ENCODE data around the gene TCF7L1. TPM values are rescaled to one million over a fixed set of nuclear protein-coding genes. Genes with fewer than 3 reads are reported as not detected.

The TCF7L1 gene
- total and polyA plus RNA-seq, 11 donors, result 1.9 to 9.8 (median 6.3) TPM

- DNase-seq, result no peak
- WGBS, 4 donors, result 72 to 85% (median 83%) methylated on average over 3 of the region's 3 CpGs
- Histone ChIP-seq H3K27ac (peak overlapping the region in 1 of 12 donors; percentile 7), H3K27me3 (no peaks in the 10 kb centered on the region), H3K36me3 (no peaks in the 10 kb centered on the region), H3K9me3 (no peaks in the 10 kb centered on the region), H3K4me1 (peaks cover 0 to 67% (median 40%) of the 10 kb centered on the region in 12 donors), H3K4me3 (no peak overlapping the region)
- intact Hi-C loops (cut with DNase I), result no loop called here
- ATAC-seq, result no peak
- TF ChIP-seq CTCF (IDR thresholded peaks at IDR 0.05) (no peak), POLR2A (IDR thresholded peaks at IDR 0.05) (no peak)
Observed at GRCh38 chr2:85163675-85164074, 30.5 kb downstream of the TCF7L1 start.

- Histone ChIP-seq H3K27ac (no peak overlapping the region), H3K4me3 (no peak overlapping the region), H3K27me3 (no peaks in the 10 kb centered on the region), H3K36me3 (no peaks in the 10 kb centered on the region), H3K4me1 (peaks cover 0 to 63% (median 36%) of the 10 kb centered on the region in 12 donors), H3K9me3 (no peaks in the 10 kb centered on the region)
- TF ChIP-seq POLR2A (IDR thresholded peaks at IDR 0.05) (no peak), CTCF (IDR thresholded peaks at IDR 0.05) (no peak)
- intact Hi-C loops (cut with DNase I), result no loop called here
- 84 to 93% (median 88%) methylated on average over 8 of the region's 8 CpGs for WGBS, 4 donors
- DNase-seq (no peak), ATAC-seq (no peak)
Observed at GRCh38 chr2:85164145-85164569, 31.0 kb downstream of the TCF7L1 start.

- H3K36me3 ChIP-seq, result no peaks in the 10 kb centered on the region
- H3K27ac ChIP-seq, result no peak overlapping the region
- TF ChIP-seq POLR2A (IDR thresholded peaks at IDR 0.05) (no peak), CTCF (IDR thresholded peaks at IDR 0.05) (no peak)
- ATAC-seq (no peak), DNase-seq (no peak)
- no peaks in the 10 kb centered on the region for H3K27me3 ChIP-seq
- peaks cover 0 to 53% (median 30%) of the 10 kb centered on the region in 12 donors for H3K4me1 ChIP-seq
- H3K4me3 ChIP-seq, result no peak overlapping the region
- intact Hi-C loops (cut with DNase I), result no loop called here
- WGBS, 4 donors, result 77 to 85% (median 83%) methylated on average over 9 of the region's 9 CpGs
- H3K9me3 ChIP-seq, result no peaks in the 10 kb centered on the region
Observed at GRCh38 chr2:85165088-85165690, 32.0 kb downstream of the TCF7L1 start.

GRCh38 chr2:85166021-85166420 lies 32.8 kb downstream of the TCF7L1 start:
- no peaks in the 10 kb centered on the region for H3K9me3 ChIP-seq
- DNase-seq (no peak), ATAC-seq (no peak)
- no peak overlapping the region for H3K4me3 ChIP-seq
- TF ChIP-seq POLR2A (IDR thresholded peaks at IDR 0.05), result no peak
- no peak for TF ChIP-seq CTCF (IDR thresholded peaks at IDR 0.05)
- intact Hi-C loops (cut with DNase I), result no loop called here
- H3K27me3 ChIP-seq, result no peaks in the 10 kb centered on the region
- no peaks in the 10 kb centered on the region for H3K36me3 ChIP-seq
- no peak overlapping the region for H3K27ac ChIP-seq
- WGBS, 4 donors, result 85 to 94% (median 91%) methylated on average over 1 of the region's 1 CpG
- H3K4me1 ChIP-seq, result peaks cover 0 to 45% (median 27%) of the 10 kb centered on the region in 12 donors
